ENCODE measurements around the gene PCDHA6. TPM values are rescaled to one million over a fixed set of nuclear protein-coding genes. Genes with fewer than 3 reads are reported as not detected.
"Not testable (repeated sequence)": the region's sequence is repeated elsewhere in the genome, so short reads cannot be mapped to it uniquely, and the experiment has no call there.

Gene PCDHA6
- total RNA-seq, 2 donors from 2014 or later = 0.20 to 0.82 TPM

DNA sequence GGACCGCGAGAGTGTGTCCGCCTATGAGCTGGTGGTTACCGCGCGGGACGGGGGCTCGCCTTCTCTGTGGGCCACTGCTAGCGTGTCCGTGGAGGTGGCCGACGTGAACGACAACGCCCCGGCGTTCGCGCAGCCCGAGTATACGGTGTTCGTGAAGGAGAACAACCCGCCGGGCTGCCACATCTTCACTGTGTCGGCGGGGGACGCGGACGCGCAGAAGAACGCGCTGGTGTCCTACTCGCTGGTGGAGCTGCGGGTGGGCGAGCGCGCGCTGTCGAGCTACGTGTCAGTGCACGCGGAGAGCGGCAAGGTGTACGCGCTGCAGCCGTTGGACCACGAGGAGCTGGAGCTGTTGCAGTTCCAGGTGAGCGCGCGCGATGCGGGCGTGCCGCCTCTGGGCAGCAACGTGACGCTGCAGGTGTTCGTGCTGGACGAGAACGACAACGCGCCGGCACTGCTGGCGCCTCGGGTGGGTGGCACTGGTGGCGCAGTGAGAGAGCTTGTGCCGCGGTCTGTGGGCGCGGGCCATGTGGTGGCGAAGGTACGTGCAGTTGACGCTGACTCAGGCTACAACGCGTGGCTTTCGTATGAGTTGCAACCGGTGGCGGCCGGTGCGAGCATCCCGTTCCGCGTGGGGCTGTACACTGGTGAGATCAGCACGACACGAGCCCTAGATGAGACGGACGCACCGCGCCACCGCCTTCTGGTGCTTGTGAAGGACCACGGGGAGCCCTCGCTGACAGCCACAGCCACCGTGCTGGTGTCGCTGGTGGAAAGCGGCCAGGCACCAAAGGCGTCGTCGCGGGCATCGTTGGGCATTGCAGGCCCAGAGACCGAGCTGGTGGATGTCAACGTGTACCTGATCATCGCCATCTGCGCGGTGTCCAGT is 8.1 kb downstream of the PCDHA6 start:
- no peak for DNase-seq (ENCODE audit: low spot score)
- no peaks in the 10 kb centered on the region for H3K4me1 ChIP-seq
- H3K27me3 ChIP-seq = peaks cover 0 to 3% of the 10 kb centered on the region in 2 donors
- no peak overlapping the region for H3K4me3 ChIP-seq
- TF ChIP-seq, protein P1, sequence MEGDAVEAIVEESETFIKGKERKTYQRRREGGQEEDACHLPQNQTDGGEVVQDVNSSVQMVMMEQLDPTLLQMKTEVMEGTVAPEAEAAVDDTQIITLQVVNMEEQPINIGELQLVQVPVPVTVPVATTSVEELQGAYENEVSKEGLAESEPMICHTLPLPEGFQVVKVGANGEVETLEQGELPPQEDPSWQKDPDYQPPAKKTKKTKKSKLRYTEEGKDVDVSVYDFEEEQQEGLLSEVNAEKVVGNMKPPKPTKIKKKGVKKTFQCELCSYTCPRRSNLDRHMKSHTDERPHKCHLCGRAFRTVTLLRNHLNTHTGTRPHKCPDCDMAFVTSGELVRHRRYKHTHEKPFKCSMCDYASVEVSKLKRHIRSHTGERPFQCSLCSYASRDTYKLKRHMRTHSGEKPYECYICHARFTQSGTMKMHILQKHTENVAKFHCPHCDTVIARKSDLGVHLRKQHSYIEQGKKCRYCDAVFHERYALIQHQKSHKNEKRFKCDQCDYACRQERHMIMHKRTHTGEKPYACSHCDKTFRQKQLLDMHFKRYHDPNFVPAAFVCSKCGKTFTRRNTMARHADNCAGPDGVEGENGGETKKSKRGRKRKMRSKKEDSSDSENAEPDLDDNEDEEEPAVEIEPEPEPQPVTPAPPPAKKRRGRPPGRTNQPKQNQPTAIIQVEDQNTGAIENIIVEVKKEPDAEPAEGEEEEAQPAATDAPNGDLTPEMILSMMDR (IDR thresholded peaks at IDR 0.05) = no peak
- no peaks in the 10 kb centered on the region for H3K36me3 ChIP-seq
- peaks cover 0 to 49% of the 10 kb centered on the region in 2 donors for H3K9me3 ChIP-seq
- H3K27ac ChIP-seq = no peak overlapping the region

DNA sequence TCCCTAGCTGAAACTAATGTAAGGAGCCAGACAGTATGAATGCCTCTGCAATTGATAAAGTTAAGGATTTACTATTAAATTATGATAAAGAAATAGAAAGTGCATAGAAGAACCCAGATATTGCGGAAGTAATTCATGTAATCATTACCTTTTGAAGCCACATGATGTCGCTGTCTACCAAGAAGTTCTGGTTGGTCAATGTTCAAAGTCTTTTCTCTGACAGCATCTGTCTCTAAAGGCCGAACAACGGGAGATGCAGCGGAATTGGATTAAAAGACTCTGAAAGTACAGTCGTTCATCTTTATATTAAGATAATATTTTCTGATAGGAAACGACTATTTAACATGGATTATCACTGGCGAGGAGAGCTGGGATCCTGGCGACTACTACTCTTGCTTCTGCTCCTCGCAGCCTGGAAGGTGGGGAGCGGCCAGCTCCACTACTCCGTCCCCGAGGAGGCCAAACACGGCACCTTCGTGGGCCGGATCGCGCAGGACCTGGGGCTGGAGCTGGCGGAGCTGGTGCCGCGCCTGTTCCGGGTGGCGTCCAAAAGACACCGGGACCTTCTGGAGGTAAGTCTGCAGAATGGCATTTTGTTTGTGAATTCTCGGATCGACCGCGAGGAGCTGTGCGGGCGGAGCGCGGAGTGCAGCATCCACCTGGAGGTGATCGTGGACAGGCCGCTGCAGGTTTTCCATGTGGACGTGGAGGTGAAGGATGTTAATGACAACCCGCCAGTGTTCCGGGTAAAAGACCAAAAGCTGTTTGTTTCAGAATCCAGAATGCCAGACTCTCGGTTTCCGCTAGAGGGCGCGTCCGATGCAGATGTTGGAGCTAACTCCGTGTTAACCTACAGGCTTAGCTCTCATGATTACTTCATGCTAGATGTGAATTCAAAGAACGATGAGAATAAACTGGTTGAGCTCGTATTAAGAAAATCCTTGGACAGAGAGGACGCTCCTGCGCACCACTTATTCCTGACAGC is 13.5 kb downstream of the PCDHA6 start, which contains the start of gene PCDHA8:
Gene PCDHA8, plus strand, starts transcription at position 210 of the 985 bp plus-strand sequence. Its CDS starts 135 bp downstream, at position 345.
- Histone ChIP-seq H3K9me3 (peaks cover 0 to 28% of the 10 kb centered on the region in 2 donors), H3K27me3 (no peaks in the 10 kb centered on the region), H3K4me1 (no peaks in the 10 kb centered on the region), H3K36me3 (no peaks in the 10 kb centered on the region), H3K4me3 (no peak within 1 kb of the TSS), H3K27ac (no peak within 1 kb of the TSS)
- DNase-seq (ENCODE audit: low spot score) = no peak
- TF ChIP-seq, protein P1 (IDR thresholded peaks at IDR 0.05) = peak in 1 of 2 donors; percentile 12

DNA sequence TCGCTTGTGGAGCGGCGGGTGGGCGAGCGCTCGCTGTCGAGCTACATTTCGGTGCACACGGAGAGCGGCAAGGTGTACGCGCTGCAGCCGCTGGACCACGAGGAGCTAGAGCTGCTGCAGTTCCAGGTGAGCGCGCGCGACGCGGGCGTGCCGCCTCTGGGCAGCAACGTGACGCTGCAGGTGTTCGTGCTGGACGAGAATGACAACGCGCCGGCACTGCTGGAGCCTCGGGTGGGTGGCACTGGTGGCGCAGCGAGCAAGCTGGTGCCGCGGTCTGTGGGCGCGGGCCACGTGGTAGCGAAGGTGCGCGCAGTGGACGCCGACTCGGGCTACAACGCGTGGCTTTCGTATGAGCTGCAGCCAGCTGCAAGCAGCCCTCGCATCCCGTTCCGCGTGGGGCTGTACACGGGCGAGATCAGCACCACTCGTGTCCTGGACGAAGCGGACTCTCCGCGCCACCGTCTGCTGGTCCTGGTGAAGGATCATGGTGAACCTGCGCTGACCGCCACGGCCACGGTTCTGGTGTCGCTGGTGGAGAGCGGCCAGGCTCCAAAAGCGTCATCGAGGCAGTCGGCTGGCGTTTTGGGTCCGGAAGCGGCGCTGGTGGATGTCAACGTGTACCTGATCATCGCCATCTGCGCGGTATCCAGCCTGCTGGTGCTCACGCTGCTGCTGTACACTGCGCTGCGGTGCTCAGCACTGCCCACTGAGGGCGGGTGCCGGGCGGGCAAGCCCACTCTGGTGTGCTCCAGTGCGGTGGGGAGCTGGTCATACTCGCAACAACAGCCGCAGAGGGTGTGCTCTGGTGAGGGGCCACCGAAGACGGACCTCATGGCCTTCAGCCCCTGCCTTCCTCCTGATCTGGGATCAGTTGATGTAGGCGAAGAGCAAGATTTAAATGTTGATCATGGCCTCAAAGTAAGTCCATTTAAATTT is 15.3 kb downstream of the PCDHA6 start:
- H3K4me1 ChIP-seq = no peaks in the 10 kb centered on the region
- H3K4me3 ChIP-seq = no peak overlapping the region
- DNase-seq (ENCODE audit: low spot score) = no peak
- TF ChIP-seq, protein P1 (IDR thresholded peaks at IDR 0.05) = no peak
- peaks cover 0 to 24% of the 10 kb centered on the region in 2 donors for H3K9me3 ChIP-seq
- no peaks in the 10 kb centered on the region for H3K36me3 ChIP-seq
- no peak overlapping the region for H3K27ac ChIP-seq
- H3K27me3 ChIP-seq = no peaks in the 10 kb centered on the region

DNA sequence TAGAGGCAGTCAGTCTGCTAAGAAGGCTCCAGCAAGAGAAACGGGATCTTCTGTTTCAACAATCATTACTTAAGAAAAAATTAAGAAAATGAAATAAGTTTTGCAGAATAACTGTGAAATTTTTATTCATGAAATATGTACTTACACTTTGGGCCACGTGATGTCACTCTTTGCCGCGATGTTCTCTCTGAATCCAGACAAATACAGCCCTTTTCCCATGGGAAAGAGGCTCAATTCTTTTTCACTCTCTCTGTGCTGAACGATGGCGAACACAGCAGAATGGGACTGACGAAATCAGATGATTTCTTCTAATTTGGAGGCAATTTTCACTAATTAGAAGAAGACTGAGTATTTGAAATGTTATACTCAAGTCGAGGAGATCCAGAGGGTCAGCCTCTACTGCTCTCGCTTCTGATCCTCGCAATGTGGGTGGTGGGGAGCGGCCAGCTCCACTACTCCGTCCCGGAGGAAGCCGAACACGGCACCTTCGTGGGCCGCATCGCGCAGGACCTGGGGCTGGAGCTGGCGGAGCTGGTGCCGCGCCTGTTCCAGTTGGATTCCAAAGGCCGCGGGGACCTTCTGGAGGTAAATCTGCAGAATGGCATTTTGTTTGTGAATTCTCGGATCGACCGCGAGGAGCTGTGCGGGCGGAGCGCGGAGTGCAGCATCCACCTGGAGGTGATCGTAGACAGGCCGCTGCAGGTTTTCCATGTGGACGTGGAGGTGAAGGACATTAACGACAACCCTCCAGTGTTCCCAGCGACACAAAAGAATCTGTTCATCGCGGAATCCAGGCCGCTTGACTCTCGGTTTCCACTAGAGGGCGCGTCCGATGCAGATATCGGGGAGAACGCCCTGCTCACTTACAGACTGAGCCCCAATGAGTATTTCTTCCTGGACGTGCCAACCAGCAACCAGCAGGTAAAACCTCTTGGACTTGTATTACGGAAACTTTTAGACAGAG is 20.7 kb downstream of the PCDHA6 start, which contains the start of gene PCDHA9:
Gene PCDHA9, plus strand, starts transcription at position 244 of the 964 bp plus-strand sequence. Its CDS starts 114 bp downstream, at position 358.
- Histone ChIP-seq H3K4me3 (peak within 1 kb of the TSS in 1 of 2 donors; percentile 15), H3K9me3 (peaks cover 0 to 30% of the 10 kb centered on the region in 2 donors)
- DNase-seq (ENCODE audit: low spot score); H3K27ac ChIP-seq; H3K4me1 ChIP-seq; H3K27me3 ChIP-seq; H3K36me3 ChIP-seq: not testable (repeated sequence)

DNA sequence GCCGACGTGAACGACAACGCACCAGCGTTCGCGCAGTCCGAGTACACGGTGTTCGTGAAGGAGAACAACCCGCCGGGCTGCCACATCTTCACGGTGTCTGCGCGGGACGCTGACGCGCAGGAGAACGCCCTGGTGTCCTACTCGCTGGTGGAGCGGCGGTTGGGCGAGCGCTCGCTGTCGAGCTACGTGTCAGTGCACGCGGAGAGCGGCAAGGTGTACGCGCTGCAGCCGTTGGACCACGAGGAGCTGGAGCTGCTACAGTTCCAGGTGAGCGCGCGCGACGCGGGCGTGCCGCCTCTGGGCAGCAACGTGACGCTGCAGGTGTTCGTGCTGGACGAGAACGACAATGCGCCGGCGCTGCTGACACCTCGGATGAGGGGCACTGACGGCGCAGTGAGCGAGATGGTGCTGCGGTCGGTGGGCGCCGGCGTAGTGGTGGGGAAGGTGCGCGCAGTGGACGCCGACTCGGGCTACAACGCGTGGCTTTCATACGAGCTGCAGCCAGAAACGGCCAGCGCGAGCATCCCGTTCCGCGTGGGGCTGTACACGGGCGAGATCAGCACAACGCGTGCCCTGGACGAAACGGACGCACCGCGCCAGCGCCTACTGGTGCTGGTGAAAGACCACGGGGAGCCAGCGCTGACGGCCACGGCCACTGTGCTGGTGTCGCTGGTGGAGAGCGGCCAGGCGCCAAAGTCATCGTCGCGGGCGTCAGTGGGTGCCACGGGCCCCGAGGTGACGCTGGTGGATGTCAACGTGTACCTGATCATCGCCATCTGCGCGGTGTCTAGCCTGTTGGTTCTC is 22.3 kb downstream of the PCDHA6 start:
- not testable (repeated sequence) for DNase-seq (ENCODE audit: low spot score); H3K27me3 ChIP-seq; H3K4me3 ChIP-seq; H3K36me3 ChIP-seq; H3K4me1 ChIP-seq; H3K27ac ChIP-seq
- H3K9me3 ChIP-seq = peaks cover 0 to 23% of the 10 kb centered on the region in 2 donors
